Panc1 (cell line): ENCODE measurements around the gene R3HDM2. TPM values are rescaled to one million over a fixed set of nuclear protein-coding genes. Genes with fewer than 3 reads are reported as not detected.

Experiments
- ATAC-seq: fragments of 200-7000 bp; cut with Tn5 transposase; 2 replicates; pipeline ENCODE4 v1.9.1; 2020; ENCODE audit warnings: mild to moderate bottlenecking, moderate library complexity
- BruUV-seq: library from RNA; stranded (reverse); fragments of 400-500 nt; replicated peaks from 2 replicates; lab custom pipeline; 2021; lab: Mats Ljungman, UMichigan
- CTCF ChIA-PET: fragments of 300-600 bp; sonication (Branson Sonifier 250); formaldehyde crosslinking; loops from one replicate; lab custom pipeline; 2022; ENCODE audit warnings: antibody characterized with exemption; lab: Charles Lee
- POLR2A ChIA-PET: fragments of 300-600 bp; sonication (Branson Sonifier 250); formaldehyde crosslinking; loops from one replicate; lab custom pipeline; 2022; ENCODE audit warnings: antibody characterized with exemption; lab: Charles Lee
- DNase-seq: peaks from one replicate; pipeline ENCODE4 v3.0.0-alpha.2; 2010; ENCODE audit warnings: low read depth, low spot score
- H3K27ac ChIP-seq: 2 replicates; pipeline ENCODE4 v1.5.1; 2011; ENCODE audit warnings: mild to moderate bottlenecking, low read length, inconsistent platforms
- H3K27me3 ChIP-seq: fragments of 200-500 bp; sonication (Bioruptor generic); 2 replicates; pipeline ENCODE4 v1.6.0; 2014; ENCODE audit warnings: low read length, inconsistent platforms; ENCODE audit not compliant: control insufficient read depth, insufficient read depth
- H3K36me3 ChIP-seq: fragments of 200-500 bp; sonication (Bioruptor generic); 2 replicates; pipeline ENCODE4 v1.5.1; 2014; ENCODE audit warnings: inconsistent platforms, mild to moderate bottlenecking, low read length, moderate library complexity; ENCODE audit not compliant: control insufficient read depth, insufficient read depth
- H3K4me1 ChIP-seq: 2 replicates; pipeline ENCODE4 v1.5.1; 2011; ENCODE audit warnings: inconsistent platforms, mild to moderate bottlenecking, low read length, moderate library complexity; ENCODE audit not compliant: control insufficient read depth, insufficient read depth
- H3K4me3 ChIP-seq, 2 experiments: 2 replicates each; pipeline ENCODE4 v1.5.1; 2011 to 2012; ENCODE audit warnings: low read depth in 2 of 2, low read length in 2 of 2, mild to moderate bottlenecking in 2 of 2, inconsistent platforms in 1 of 2, moderate library complexity in 1 of 2
- H3K9me3 ChIP-seq: fragments of 200-500 bp; sonication (Bioruptor generic); 2 replicates; pipeline ENCODE4 v1.5.1; 2014; ENCODE audit warnings: low read depth, mild to moderate bottlenecking, inconsistent platforms, low read length, moderate library complexity; ENCODE audit not compliant: control insufficient read depth, insufficient read depth
- CTCF ChIP-seq: fragments of 450-650 bp; IDR thresholded peaks from 2 replicates; pipeline ENCODE4 v1.5.1; 2017; ENCODE audit warnings: mild to moderate bottlenecking
- POLR2AphosphoS5 ChIP-seq: IDR thresholded peaks from 2 replicates; pipeline ENCODE4 v1.6.1; 2012; ENCODE audit warnings: mild to moderate bottlenecking, low read depth, low read length, moderate library complexity
- REST ChIP-seq, 2 experiments: IDR thresholded peaks; 2 replicates each; pipeline ENCODE4 v1.6.1; 2011 to 2012; ENCODE audit warnings: low read depth in 2 of 2, control low read depth in 1 of 2, low read length in 1 of 2, mild to moderate bottlenecking in 1 of 2, moderate library complexity in 1 of 2; ENCODE audit not compliant: insufficient read depth in 1 of 2
- SIN3A ChIP-seq: IDR thresholded peaks from 2 replicates; pipeline ENCODE4 v1.6.1; 2012; ENCODE audit warnings: low read depth, mild to moderate bottlenecking, low read length, moderate library complexity, borderline replicate concordance; ENCODE audit not compliant: insufficient read depth
- TCF7L2 ChIP-seq: IDR thresholded peaks from 2 replicates; pipeline ENCODE4 v1.6.1; 2011; ENCODE audit warnings: mild to moderate bottlenecking, low read depth, low read length, inconsistent platforms
- in situ Hi-C: cut with HindIII; loops from 2 replicates; pipeline ENCODE4 v1.10.0; 2016; ENCODE audit warnings: low sequenced_read_pairs, low pct_unique_long_range_greater_than_20kb
- intact Hi-C: fragments of 100-400 bp; cut with micrococcal nuclease; formaldehyde crosslinking; loops from one replicate; pipeline ENCODE4 v1.10.0; 2022; ENCODE audit not compliant: unreplicated experiment
- total RNA-seq: library from RNA; stranded (reverse); gene quantifications from one replicate; pipeline ENCODE4 v1.2.1, GENCODE V29; 2021; ENCODE audit not compliant: unreplicated experiment

Gene R3HDM2
- total RNA-seq, 1 experiment from 2014 or later: 56.5 TPM

- Histone ChIP-seq H3K4me1 (peaks cover 6% of the 10 kb centered on the region), H3K9me3 (no peaks in the 10 kb centered on the region), H3K27me3 (no peaks in the 10 kb centered on the region), H3K36me3 (no peaks in the 10 kb centered on the region), H3K4me3 (peak overlapping the region; percentile 60 to 86), H3K27ac (peak overlapping the region; percentile 97)
- in situ Hi-C loops (no loop called here), intact Hi-C loops (no loop called here)
- no TSS peak for BruUV-seq
- ATAC-seq (peak; percentile 89), DNase-seq (no peak)
- POLR2A ChIA-PET: interaction anchor here (0.6 kb wide), 3 partner anchors 12 to 314 kb away, joined by 4 to 7 read pairs (median 5); partner anchors contain the start of gene TSPAN31
- no peak for TF ChIP-seq REST (IDR thresholded peaks at IDR 0.05; ENCODE audit: insufficient read depth in 1 of 2, low read depth in 2 of 2, low read length in 1 of 2)
- no peak; the same call in 1 of the 2 replicates for TF ChIP-seq SIN3A
- TF ChIP-seq TCF7L2: no peak
- TF ChIP-seq CTCF: no peak; the same call in 1 of the 2 replicates
- TF ChIP-seq POLR2AphosphoS5: no peak; the same call in 1 of the 2 replicates
- CTCF ChIA-PET: interaction anchor here (0.6 kb wide), 2 partner anchors 21 to 29 kb away, joined by 3 to 5 read pairs; partner anchors contain the start of gene GLI1
Measured at GRCh38 chr12:57430112-57430930, 522 bp downstream of the R3HDM2 start.

GRCh38 chr12:57429473-57430111 is 1.3 kb downstream of the R3HDM2 start:
- TSS peak; percentile 95 for BruUV-seq
- in situ Hi-C loops (no loop called here), intact Hi-C loops (no loop called here)
- ATAC-seq: no peak
- no peaks in the 10 kb centered on the region for H3K27me3 ChIP-seq
- TF ChIP-seq CTCF: no peak
- TF ChIP-seq SIN3A: no peak
- no peak for TF ChIP-seq REST (IDR thresholded peaks at IDR 0.05; ENCODE audit: insufficient read depth in 1 of 2, low read depth in 2 of 2, low read length in 1 of 2)
- POLR2A ChIA-PET: interaction anchor here (0.6 kb wide), 2 partner anchors 11 to 16 kb away, joined by 5 to 7 read pairs; no protein-coding TSS in a partner anchor
- H3K9me3 ChIP-seq: no peaks in the 10 kb centered on the region
- peaks cover 6% of the 10 kb centered on the region for H3K4me1 ChIP-seq
- CTCF ChIA-PET: interaction anchor here (0.6 to 0.7 kb wide), 2 partner anchors 21 to 24 kb away, joined by 3 read pairs; no protein-coding TSS in a partner anchor
- peak overlapping the region; percentile 97 for H3K27ac ChIP-seq
- H3K36me3 ChIP-seq: no peaks in the 10 kb centered on the region
- H3K4me3 ChIP-seq: peak overlapping the region; percentile 60 to 86
- no peak for DNase-seq
